Measurements from ENCODE around the gene TNFRSF18.

- TF ChIP-seq CTCF (optimal IDR thresholded peaks at IDR 0.05 in 1 of 3, IDR thresholded peaks at IDR 0.05 in 1 of 3, conservative IDR thresholded peaks at IDR 0.05 in 1 of 3; ENCODE audit: extremely low read depth in 1 of 3, insufficient read depth in 2 of 3, low read length in 3 of 3): no peak
- TF ChIP-seq EZH2 (IDR thresholded peaks at IDR 0.05; ENCODE audit: low read length): no peak
These were observed 38.9 kb upstream of the TNFRSF18 start for GRCh38 chr1:1245178-1245816.

Measured in keratinocyte (primary cell).